Ovary (tissue), 3 donors: ENCODE measurements around the gene MAMDC4.
"Not testable (repeated sequence)": the region's sequence is repeated elsewhere in the genome, so short reads cannot be mapped to it uniquely, and the experiment has no call there.

ENCODE experiments used
- POLR2A ChIP-seq: fragments of 450-650 bp; IDR thresholded peaks from one replicate; pipeline ENCODE4 v1.6.1; 2017; ENCODE audit warnings: antibody characterized with exemption, mild to moderate bottlenecking, moderate library complexity
- TF ChIP-seq, protein P1 (sequence below), 3 donors: fragments of 450-650 bp in 2 of 3; fragments of 200-600 bp in 1 of 3; IDR thresholded peaks; one replicate each; pipeline versions ENCODE4 v1.5.1 to v1.8.0; 2016 to 2022; ENCODE audit warnings: antibody characterized with exemption in 3 of 3, mild to moderate bottlenecking in 1 of 3
- donor health status: DM: no; HTN: no; CAD: no.

DNA sequence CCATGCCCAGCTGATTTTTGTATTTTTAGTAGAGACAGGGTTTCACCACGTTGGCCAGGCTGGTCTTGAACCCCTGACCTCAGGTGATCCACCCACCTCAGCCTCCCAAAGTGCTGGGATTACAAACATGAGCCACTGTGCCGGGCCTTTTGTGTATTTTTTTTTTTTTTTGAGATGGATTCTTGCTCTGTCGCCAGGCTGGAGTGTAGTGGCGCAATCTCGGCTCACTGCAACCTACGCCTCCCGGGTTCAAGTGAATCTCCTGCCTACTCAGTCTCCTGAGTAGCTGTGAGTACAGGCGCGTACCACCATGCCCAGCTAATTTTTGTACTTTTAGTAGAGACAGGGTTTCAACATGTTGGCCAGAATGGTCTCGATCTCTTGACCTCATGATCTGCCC, 31.5 kb downstream of the MAMDC4 start:
- TF ChIP-seq, protein P1, sequence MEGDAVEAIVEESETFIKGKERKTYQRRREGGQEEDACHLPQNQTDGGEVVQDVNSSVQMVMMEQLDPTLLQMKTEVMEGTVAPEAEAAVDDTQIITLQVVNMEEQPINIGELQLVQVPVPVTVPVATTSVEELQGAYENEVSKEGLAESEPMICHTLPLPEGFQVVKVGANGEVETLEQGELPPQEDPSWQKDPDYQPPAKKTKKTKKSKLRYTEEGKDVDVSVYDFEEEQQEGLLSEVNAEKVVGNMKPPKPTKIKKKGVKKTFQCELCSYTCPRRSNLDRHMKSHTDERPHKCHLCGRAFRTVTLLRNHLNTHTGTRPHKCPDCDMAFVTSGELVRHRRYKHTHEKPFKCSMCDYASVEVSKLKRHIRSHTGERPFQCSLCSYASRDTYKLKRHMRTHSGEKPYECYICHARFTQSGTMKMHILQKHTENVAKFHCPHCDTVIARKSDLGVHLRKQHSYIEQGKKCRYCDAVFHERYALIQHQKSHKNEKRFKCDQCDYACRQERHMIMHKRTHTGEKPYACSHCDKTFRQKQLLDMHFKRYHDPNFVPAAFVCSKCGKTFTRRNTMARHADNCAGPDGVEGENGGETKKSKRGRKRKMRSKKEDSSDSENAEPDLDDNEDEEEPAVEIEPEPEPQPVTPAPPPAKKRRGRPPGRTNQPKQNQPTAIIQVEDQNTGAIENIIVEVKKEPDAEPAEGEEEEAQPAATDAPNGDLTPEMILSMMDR (IDR thresholded peaks at IDR 0.05) = not testable (repeated sequence)
- not testable (repeated sequence) for TF ChIP-seq POLR2A
